DMS79 (cell line): ENCODE data around the gene WNT10A.
"Not testable (repeated sequence)": the region's sequence is repeated elsewhere in the genome, so short reads cannot be mapped to it uniquely, and the experiment has no call there.

ENCODE experiments used
- DNase-seq: peaks from one replicate; lab custom pipeline; 2025; lab: John Stamatoyannopoulos, UW

WNT10A gene

DNA sequence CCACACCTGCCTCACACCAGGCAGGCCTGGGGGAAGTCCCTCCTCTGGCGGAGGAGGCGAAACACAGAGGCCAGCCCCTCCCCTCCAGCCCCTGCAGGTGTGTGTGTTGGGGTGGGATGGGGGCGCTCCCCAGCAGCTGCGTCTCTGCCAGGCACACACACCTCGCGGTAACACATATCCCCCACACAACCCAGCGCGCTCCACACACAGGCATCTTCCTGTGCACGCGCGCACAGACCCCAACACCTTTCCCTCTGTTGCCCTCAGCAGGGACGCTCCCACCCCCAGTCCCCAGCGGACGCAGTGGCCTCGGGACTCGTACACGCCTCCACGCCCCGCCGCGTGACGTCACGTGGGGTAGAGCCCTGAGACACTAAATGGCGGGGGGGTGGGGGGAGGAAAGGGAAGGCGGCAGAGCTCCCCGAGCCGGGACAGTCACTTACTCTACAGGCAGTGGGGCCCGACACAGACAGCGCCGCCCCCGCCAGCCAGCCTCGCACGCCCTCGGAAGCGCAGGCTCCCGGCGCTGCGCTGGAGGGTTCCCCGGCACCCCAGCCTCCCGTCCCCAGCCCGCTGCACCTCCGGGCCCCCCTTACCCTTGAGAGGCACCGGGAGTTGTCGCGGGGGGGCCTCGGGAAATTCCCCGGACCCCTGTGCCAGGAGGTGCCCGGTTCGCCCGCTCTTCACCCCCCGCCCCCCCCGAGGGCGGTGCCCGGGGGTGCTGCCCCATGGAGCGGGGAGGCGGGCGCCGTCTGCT, at the start of gene WNT10A:
Gene WNT10A, plus strand, starts transcription at position 751 of the 757 bp plus-strand sequence. CDS start 144 bp downstream, outside the sequence.
- peak; percentile 39 for DNase-seq

DNA sequence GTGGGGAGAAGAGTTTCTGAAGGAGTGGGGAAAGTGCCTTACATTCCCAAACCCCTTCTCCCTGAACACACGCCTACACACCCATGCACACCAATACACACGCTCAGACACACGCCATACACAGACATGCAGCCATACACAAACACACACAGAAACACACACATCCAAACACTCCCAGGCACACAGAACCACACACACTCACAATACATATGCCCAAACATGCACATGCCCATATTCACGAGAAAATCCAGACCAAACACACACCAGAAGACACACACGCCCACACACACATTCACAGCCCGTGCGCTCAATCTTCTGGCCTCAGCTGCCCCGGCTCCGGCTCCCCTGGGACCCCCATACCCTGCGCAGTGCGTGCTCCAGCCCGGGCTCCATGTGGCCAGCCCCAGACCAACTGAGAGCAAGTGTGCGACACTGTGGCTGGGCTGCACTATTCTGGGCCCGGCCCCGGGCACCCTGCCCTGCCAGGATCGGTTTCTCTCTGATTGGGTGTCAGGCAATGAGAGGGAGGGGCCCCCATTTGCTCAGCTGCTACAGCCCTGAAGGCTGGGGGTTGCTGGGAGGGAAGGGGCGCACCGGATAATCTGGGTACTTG, 49.2 kb upstream of the WNT10A start, which contains the start of gene PRKAG3:
Gene PRKAG3, minus strand, starts transcription at position 426 of the 613 bp plus-strand sequence.
- no peak for DNase-seq

DNA sequence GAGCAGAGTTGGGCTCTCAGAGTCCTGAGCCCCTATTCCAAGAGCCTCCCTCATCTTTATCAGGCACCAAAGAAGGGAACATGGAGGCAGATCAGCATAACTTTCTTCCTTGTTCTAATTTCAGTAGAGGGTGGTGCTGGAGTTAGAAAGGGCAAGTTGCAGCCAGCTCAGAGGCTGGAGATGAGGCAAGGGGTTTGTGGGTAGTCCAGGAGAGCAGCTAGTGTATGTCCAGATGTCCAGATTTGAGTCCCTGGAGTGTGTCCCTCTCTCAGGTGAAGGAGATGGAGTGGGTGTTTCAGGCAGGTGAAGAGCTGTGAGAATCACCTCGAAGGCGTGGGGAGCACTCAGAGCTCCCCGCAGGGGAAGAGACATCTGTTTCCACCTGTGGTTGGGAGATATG, 48.6 kb upstream of the WNT10A start:
- no peak for DNase-seq

GRCh38 chr2:218832520-218832919, 48.1 kb upstream of the WNT10A start:
- DNase-seq: no peak

DNA sequence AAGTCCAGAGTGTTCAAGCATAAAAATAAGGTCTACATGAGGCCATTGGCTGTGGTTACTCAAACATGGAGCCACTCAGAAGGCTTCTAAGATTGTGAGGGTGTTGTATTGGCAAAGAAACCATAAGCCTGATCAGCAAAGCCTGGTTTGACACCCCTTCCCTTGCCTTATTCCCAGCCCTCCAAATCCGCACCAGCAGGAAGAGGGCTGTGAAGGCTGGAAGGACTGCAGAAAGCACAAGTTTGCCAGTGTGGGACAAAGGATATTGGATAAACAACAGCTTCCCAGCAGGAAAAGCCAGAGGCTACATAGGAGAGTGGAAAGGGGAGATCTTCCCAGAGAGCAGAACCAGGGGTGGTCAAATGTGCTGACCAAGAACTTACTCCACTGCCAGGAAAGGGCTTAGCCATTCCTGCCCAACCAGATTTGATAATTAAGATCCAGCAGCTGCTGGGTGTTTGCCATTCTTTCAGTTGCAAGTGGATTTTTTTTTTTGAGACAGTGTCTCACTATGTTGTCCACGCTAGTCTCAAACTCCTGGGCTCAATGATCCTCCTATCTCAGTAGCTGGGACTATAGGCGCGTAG, 47.5 kb upstream of the WNT10A start:
- no peak for DNase-seq

- peak; percentile 6 for DNase-seq
Measured at GRCh38 chr2:218834685-218835084, 46.0 kb upstream of the WNT10A start.

GRCh38 chr2:218837495-218837894, 43.2 kb upstream of the WNT10A start:
- no peak for DNase-seq

GRCh38 chr2:218839430-218839829, 41.2 kb upstream of the WNT10A start:
- no peak for DNase-seq

DNA sequence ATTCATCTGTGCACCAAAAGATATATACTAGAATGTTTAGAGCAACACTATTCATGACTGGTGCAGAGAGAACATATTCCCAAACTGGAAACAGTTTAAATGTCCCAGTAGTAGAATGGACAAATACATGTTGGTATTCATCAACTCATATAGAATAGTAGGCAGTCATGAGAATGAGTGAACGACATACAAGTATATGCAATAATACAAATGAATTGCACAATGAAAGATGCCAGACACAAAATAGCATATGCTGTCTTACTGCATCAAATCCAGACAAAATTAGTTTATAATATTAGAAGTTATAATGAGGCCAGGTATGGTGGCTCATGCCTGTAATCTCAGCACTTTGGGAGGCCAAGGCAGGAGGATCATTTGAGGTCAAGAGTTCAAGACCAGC, 40.8 kb upstream of the WNT10A start:
- DNase-seq: no peak

- not testable (repeated sequence) for DNase-seq
Measured at GRCh38 chr2:218844334-218844733, 36.3 kb upstream of the WNT10A start.

GRCh38 chr2:218846963-218847362, 33.7 kb upstream of the WNT10A start:
- DNase-seq: not testable (repeated sequence)

DNA sequence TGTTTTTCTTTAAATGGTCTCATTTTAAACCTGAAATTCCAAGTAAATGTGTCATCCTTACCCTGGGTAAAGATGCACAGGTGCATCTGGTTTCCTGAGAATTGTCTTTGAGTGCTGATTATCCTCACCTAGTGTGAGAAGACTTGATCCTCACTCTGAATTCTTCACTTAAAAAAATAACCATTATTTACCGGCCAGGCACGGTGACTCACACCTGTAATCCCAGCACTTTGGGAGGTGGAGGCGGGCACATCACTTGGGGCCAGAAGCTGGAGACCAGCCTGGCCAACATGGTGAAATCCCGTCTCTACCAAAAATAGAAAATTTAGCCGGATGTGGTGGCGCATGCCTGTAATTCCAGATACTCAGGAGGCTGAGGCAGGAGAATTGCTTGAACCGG, 30.9 kb upstream of the WNT10A start:
- no peak for DNase-seq

- no peak for DNase-seq
Measured at GRCh38 chr2:218850796-218851195, 29.9 kb upstream of the WNT10A start.

- no peak for DNase-seq
Measured at GRCh38 chr2:218851286-218851685, 29.4 kb upstream of the WNT10A start.

- DNase-seq: peak; percentile 4
Measured at GRCh38 chr2:218852911-218853667, 27.6 kb upstream of the WNT10A start.

- DNase-seq: no peak
Measured at GRCh38 chr2:218853766-218854165, 26.9 kb upstream of the WNT10A start.

- no peak for DNase-seq
Measured at GRCh38 chr2:218854860-218855259, 25.8 kb upstream of the WNT10A start.

DNA sequence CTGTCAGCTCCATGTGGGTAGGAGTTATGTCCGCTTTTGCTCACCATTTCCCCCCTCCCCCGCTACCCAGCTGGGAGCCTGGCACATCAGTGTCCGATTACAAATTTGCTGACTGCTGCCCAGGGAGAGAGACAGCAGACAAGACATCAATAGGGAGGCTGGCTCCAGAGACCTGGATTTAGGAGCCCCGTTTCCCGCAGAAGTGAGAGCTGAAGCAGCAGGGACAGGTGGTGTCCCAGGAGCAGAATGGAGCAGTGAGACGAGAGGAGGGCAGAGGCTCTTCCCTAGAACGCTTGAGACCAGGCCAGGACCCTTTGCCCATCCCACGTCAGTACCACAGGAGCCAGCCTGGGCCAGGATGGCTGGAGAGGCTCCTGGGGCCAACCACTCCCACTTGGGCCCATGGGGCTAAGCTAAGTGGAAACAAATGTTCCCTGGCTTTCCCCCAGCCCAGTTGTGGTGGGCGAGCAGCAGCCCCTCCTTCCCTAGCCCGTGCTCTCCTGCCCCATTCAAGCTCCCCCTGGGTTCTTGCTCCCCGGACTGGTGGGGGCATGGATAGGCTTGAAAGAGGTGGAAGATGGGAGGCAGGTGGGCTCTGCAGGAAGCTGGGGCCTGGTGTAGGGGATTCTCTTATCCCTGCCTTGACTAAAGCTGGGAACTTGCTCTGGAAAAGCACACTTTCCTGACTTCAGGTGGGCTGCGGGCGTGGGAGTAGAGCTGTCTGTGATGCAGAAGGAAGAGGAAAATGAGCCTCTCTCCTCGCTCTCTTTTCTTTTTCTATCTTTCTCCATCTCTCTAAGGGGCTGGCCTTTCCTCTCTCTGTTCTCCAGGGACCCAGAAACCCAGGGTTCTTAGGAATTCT, 25.1 kb upstream of the WNT10A start:
- no peak for DNase-seq

GRCh38 chr2:218856167-218856895, 24.3 kb upstream of the WNT10A start:
- no peak for DNase-seq

GRCh38 chr2:218856896-218857243, 23.8 kb upstream of the WNT10A start:
- DNase-seq: no peak
